Breast epithelium (tissue), 3 donors: ENCODE data around the gene WWOX.

Source experiments
- CTCF ChIP-seq, 3 donors: fragments of 450-650 bp; IDR thresholded peaks; one replicate each; pipeline ENCODE4 v1.5.1; 2016 to 2017; ENCODE audit warnings: antibody characterized with exemption in 3 of 3, mild to moderate bottlenecking in 3 of 3, moderate library complexity in 3 of 3
- POLR2A ChIP-seq: fragments of 450-650 bp; IDR thresholded peaks from one replicate; pipeline ENCODE4 v1.6.1; 2016; ENCODE audit warnings: antibody characterized with exemption, mild to moderate bottlenecking, moderate library complexity

DNA sequence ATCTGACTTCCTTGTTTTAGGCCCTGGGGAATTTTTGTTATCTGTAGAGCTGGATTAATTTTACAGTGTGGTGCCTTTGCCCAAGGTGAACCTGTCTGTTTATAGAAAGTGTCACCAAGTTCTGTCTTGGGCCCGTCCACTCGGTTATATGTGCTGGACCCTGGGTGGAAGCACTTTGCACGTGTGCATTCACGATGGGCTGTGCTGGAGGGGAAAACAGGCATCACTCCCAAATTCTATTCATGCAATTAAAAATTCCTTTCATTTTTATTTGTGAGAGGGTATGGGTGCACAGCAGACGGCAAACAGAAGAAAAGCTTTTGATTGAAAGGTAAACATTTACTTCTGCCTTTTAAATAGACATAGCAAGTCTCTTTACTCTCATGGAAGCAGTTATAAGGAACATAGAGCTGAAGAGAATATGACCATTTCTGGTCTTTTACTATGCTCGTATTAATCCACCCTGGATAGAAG lies 101.2 kb downstream of the WWOX start:
- TF ChIP-seq CTCF (IDR thresholded peaks at IDR 0.05) (no peak), POLR2A (no peak)
